ENCODE results near the gene ZNF554.
"Not testable (repeated sequence)": the region's sequence is repeated elsewhere in the genome, so short reads cannot be mapped to it uniquely, and the experiment has no call there.

Gene ZNF554

GRCh38 chr19:2805991-2806649 lies 13.5 kb upstream of the ZNF554 start:
- no peak for DNase-seq (ENCODE audit: extremely low spot score, insufficient read length, low read depth)
- FAIRE-seq = no peak

GRCh38 chr19:2806736-2807378 lies 12.8 kb upstream of the ZNF554 start:
- no peak for FAIRE-seq
- no peak for DNase-seq (ENCODE audit: extremely low spot score, insufficient read length, low read depth)

DNA sequence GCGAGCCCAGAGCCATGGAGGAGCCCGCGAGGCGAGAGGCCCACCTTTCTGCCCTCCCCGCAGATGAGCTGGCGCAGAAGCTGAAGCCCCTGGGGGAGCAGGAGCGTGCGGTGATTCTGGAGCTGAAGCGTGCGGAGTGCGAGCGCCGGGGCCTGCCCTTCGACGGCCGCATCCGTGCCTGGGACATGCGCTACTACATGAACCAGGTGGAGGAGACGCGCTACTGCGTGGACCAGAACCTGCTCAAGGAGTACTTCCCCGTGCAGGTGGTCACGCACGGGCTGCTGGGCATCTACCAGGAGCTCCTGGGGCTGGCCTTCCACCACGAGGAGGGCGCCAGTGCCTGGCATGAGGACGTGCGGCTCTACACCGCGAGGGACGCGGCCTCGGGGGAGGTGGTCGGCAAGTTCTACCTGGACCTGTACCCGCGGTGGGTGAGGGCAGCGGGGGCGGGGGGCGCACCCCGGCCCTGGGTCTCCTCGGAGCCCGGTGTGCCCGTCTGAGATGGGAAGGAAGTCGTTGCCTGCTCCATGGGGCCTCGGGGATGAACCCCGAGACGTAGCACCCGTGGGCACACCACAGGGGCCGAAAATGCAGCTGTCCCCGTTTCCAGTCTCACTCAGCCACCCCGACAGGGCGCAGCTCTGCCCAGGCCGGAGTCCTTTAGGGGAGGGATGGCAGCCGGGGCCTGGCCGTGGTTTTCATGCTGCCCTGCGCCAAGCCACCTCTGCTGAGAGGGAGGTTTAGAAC lies 12.1 kb upstream of the ZNF554 start:
- FAIRE-seq = no peak

GRCh38 chr19:2808129-2808941 lies 11.3 kb upstream of the ZNF554 start:
- FAIRE-seq (no peak), DNase-seq (ENCODE audit: extremely low spot score, insufficient read length, low read depth) (no peak)

More for the DNA sequence above, 12.1 kb upstream of the ZNF554 start:
- DNase-seq (ENCODE audit: extremely low spot score, insufficient read length, low read depth) = no peak

GRCh38 chr19:2809387-2810140 lies 10.1 kb upstream of the ZNF554 start:
- no peak for FAIRE-seq
- DNase-seq (ENCODE audit: extremely low spot score, insufficient read length, low read depth) = no peak

DNA sequence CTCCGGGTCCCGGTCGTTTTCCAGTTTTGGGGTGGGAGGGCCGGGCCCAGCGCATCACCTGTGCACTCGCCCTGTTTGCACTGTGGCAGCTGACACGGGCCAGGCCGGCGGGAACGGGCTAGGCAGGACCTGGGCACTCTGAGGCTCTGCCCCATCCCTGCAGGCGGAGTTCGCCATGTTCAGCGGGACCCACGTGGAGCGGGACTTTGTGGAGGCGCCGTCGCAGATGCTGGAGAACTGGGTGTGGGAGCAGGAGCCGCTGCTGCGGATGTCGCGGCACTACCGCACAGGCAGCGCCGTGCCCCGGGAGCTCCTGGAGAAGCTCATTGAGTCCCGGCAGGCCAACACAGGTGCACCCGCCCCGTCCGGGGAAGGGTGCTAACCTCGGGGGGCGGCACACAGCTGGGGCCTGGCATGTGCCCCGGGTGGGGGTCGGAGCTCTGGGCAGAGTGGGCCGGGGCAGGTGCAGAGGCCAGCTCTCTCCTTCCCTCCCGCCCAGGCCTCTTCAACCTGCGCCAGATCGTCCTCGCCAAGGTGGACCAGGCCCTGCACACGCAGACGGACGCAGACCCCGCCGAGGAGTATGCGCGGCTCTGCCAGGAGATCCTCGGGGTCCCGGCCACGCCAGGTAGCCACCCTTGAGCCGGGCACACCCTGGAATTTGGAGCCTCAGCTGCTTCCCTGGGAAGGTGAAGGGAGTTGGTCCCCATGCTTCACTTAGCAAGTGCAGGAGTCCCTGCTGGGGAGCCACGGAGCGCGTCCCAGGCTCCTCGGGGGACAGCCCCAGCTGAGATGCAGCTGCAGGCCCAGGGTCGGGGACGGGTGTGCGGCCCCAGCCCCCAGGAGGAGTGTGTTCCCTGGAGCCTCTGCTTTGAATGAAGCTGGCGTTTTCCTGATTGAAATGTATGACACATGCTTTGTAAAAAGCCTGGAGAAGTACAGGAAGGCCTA lies 9.3 kb upstream of the ZNF554 start:
- FAIRE-seq (no peak), DNase-seq (ENCODE audit: extremely low spot score, insufficient read length, low read depth) (no peak)

- FAIRE-seq (no peak), DNase-seq (ENCODE audit: extremely low spot score, insufficient read length, low read depth) (no peak)
These were observed 8.4 kb upstream of the ZNF554 start for GRCh38 chr19:2811221-2811722.

DNA sequence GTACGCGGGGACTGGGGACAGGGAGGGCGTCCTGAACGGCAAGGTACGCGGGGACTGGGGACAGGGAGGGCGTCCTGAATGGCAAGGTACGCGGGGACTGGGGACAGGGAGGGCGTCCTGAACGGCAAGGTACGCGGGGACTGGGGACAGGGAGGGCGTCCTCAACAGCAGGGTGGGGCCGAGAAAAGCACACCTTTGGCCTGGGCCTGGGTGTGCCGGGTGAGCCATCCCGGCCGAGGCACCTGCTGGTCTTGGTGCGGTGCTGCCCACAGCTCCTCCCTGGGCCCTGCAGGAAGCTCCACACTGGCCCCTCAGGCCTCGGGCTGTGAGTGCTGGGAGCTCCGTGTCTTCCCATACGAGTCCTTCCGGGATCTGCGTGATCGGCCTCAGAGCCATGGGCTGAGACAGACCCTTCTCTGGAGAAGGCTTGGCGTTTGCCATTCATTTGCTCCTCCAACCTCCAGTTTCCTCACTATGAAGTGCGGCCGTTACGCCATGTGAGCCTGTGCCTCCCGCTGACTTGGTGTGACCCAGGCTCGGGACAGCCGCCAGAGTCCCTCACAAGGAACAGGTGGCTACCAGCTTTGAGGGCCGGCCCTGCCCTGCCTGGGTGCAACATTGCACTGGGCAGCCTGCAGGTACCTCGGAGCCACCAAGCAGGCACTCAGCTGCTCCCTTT lies 7.8 kb upstream of the ZNF554 start:
- no peak for DNase-seq (ENCODE audit: extremely low spot score, insufficient read length, low read depth)
- FAIRE-seq = no peak

GRCh38 chr19:2812414-2813234 lies 7.0 kb upstream of the ZNF554 start:
- FAIRE-seq (no peak), DNase-seq (ENCODE audit: extremely low spot score, insufficient read length, low read depth) (no peak)

DNA sequence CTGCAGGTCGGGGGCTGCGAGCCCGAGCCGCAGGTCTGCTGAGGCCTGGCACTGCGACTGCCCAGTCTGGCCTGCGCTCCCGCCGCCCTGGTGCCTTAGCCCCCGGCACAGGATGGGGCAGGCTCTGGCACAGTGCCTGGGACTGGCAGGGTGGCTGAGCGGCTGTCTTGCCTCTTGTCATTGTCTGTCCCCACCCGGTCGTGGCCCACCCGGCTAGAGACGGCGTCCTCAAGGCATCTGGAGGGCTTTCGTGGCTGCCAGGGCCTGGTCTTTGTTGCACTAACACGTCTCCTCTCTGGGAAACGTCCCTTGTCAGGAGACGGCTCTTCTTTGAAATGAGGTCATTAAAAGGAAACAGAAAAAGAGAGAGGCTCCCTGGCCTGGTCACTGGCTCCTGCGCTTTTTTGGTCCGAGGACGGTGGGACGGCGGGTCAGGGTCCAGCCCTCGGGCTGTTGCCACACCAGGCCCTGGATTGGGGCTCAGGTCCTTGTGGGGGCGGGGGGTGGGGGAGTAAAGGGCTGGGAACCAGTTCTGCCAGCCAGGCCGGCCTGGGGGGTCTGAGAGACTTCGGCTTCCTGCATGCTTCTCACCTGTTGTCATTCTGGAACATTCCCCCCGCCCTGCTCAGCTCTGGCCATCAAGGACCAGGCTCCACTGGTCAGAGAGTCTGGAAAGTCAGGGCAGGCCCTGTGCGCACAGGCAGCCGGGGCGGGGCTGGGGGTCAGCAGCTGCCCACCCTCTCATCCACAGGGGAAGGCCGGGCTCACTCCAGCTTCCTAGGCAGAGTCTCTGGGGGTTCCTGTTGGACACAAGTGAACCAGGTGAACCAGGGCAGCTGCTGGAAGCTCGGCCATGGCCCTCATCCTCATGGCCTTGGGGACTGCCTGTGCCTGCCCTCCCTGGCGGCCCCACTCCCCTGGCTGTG lies 6.2 kb upstream of the ZNF554 start:
- DNase-seq (ENCODE audit: extremely low spot score, insufficient read length, low read depth) = no peak
- no peak for FAIRE-seq

- FAIRE-seq (no peak), DNase-seq (ENCODE audit: extremely low spot score, insufficient read length, low read depth) (no peak)
These were observed 5.2 kb upstream of the ZNF554 start for GRCh38 chr19:2814426-2814825.

- no peak for FAIRE-seq
These were observed 4.5 kb upstream of the ZNF554 start for GRCh38 chr19:2815191-2815614.

GRCh38 chr19:2815923-2816322 lies 3.7 kb upstream of the ZNF554 start:
- FAIRE-seq (no peak), DNase-seq (ENCODE audit: extremely low spot score, insufficient read length, low read depth) (no peak)

More at GRCh38 chr19:2815191-2815614, 4.5 kb upstream of the ZNF554 start:
- DNase-seq (ENCODE audit: extremely low spot score, insufficient read length, low read depth) = no peak

- no peak for FAIRE-seq
- DNase-seq (ENCODE audit: extremely low spot score, insufficient read length, low read depth) = no peak
These were observed 3.0 kb upstream of the ZNF554 start for GRCh38 chr19:2816641-2817040.

GRCh38 chr19:2817237-2817829 lies 2.3 kb upstream of the ZNF554 start:
- DNase-seq (ENCODE audit: extremely low spot score, insufficient read length, low read depth); FAIRE-seq: not testable (repeated sequence)

All from GM18507 (cell line).